ENCODE results near the gene TRIM52. TPM values are rescaled to one million over a fixed set of nuclear protein-coding genes. Genes with fewer than 3 reads are reported as not detected.

TRIM52 gene
- total and polyA plus RNA-seq, 9 of the 15 experiments (the other 6 are each of a cell fraction or from before 2014, with no cell fraction given) = 3.3 to 21.9 (median 13.5) TPM

DNA sequence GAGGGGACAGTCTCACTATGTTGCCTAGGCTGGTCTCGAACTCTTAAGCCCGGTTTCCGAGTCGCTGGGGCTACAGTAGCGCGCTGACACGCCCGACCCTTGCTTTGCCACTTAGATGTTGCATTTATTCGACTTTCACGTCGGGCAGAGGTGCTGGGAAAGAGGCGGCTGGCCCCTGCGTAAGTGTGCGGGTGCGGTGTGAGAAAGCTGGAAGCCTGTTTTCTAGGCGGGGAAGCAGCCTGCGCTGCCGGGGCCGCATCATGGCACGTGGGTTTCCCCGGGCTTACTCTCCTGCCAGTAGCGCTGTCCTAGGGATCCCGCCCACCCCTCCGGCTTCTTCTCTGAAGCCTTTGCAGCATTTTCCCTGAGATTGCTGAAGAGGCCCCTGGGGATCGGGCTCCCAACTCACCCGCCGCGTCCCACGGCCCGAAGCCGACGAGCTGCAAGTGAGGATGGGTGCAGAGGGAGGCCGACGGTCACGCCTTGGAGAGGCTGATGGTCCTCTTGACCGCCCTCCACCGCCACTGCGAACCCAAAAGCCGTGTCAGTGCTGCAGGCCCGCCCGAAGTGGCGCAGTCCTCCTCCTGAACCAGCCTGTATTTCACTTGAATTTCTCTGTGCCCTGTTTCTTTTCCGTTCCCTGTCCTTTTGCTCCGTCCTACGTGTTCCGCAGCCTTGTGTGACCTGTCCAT lies 43.7 kb downstream of the TRIM52 start (continued):
- TF ChIP-seq, protein P1, sequence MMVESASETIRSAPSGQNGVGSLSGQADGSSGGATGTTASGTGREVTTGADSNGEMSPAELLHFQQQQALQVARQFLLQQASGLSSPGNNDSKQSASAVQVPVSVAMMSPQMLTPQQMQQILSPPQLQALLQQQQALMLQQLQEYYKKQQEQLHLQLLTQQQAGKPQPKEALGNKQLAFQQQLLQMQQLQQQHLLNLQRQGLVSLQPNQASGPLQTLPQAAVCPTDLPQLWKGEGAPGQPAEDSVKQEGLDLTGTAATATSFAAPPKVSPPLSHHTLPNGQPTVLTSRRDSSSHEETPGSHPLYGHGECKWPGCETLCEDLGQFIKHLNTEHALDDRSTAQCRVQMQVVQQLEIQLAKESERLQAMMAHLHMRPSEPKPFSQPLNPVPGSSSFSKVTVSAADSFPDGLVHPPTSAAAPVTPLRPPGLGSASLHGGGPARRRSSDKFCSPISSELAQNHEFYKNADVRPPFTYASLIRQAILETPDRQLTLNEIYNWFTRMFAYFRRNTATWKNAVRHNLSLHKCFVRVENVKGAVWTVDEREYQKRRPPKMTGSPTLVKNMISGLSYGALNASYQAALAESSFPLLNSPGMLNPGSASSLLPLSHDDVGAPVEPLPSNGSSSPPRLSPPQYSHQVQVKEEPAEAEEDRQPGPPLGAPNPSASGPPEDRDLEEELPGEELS (CRISPR knock-in tag; IDR thresholded peaks at IDR 0.05; ENCODE audit: borderline replicate concordance) = no peak
- no peak for TF ChIP-seq ZNF224 (CRISPR knock-in tag; IDR thresholded peaks at IDR 0.05)
- no peak for TF ChIP-seq CBX8 (IDR thresholded peaks at IDR 0.05; ENCODE audit: borderline replicate concordance, extremely low read depth, low read depth, low read length, poor library complexity, severe bottlenecking)
- TF ChIP-seq TBL1XR1 (IDR thresholded peaks at IDR 0.05; ENCODE audit: low read length in 2 of 2) = 0 out of 4 replicates have a peak, but pooled peaks of 1 of the 2 experiments have one; percentile 15
- no peak for TF ChIP-seq ZNF79 (CRISPR knock-in tag; IDR thresholded peaks at IDR 0.05; ENCODE audit: low read depth)
- no peak for TF ChIP-seq IRF2 (CRISPR knock-in tag; IDR thresholded peaks at IDR 0.05)
- no peak for TF ChIP-seq MAFG (tag; conservative IDR thresholded peaks at IDR 0.05)
- TF ChIP-seq ZNF551 (CRISPR knock-in tag; IDR thresholded peaks at IDR 0.05) = no peak
- no peak for TF ChIP-seq HSF4 (CRISPR knock-in tag; IDR thresholded peaks at IDR 0.05; ENCODE audit: borderline replicate concordance)
- no peak for TF ChIP-seq DDX20 (tag; IDR thresholded peaks at IDR 0.05; ENCODE audit: low read depth)
- TF ChIP-seq RAD21 (CRISPR knock-in tag; conservative IDR thresholded peaks at IDR 0.05 in 1 of 2, IDR thresholded peaks at IDR 0.05 in 1 of 2) = 0 out of 4 replicates have a peak, but pooled peaks of 1 of the 2 experiments have one; percentile 14
- no peak for TF ChIP-seq ZNF140 (CRISPR knock-in tag; IDR thresholded peaks at IDR 0.05)
- TF ChIP-seq PTRF (tag; IDR thresholded peaks at IDR 0.05) = no peak
- TF ChIP-seq ZC3H11A (IDR thresholded peaks at IDR 0.05; ENCODE audit: low read depth, low read length) = no peak
- TF ChIP-seq, protein P2, sequence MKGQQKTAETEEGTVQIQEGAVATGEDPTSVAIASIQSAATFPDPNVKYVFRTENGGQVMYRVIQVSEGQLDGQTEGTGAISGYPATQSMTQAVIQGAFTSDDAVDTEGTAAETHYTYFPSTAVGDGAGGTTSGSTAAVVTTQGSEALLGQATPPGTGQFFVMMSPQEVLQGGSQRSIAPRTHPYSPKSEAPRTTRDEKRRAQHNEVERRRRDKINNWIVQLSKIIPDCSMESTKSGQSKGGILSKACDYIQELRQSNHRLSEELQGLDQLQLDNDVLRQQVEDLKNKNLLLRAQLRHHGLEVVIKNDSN (CRISPR knock-in tag; IDR thresholded peaks at IDR 0.05) = peak; percentile 46
- TF ChIP-seq PCBP1 (IDR thresholded peaks at IDR 0.05; ENCODE audit: low read depth, low read length, poor library complexity, severe bottlenecking) = no peak
- peak; percentile 20; the same call in 1 of the 2 replicates for TF ChIP-seq PHF8 (IDR thresholded peaks at IDR 0.05; ENCODE audit: borderline replicate concordance, low read length)
- 0 out of 2 replicates have a peak, but pooled peaks have one; percentile 27 for TF ChIP-seq RAD51 (IDR thresholded peaks at IDR 0.05; ENCODE audit: borderline replicate concordance, low read depth)
- TF ChIP-seq FOXA3 (CRISPR knock-in tag; conservative IDR thresholded peaks at IDR 0.05 in 1 of 2, IDR thresholded peaks at IDR 0.05 in 1 of 2) = no peak
- no peak for TF ChIP-seq SRSF1 (IDR thresholded peaks at IDR 0.05; ENCODE audit: low read depth, low read length)
- TF ChIP-seq, protein P3, sequence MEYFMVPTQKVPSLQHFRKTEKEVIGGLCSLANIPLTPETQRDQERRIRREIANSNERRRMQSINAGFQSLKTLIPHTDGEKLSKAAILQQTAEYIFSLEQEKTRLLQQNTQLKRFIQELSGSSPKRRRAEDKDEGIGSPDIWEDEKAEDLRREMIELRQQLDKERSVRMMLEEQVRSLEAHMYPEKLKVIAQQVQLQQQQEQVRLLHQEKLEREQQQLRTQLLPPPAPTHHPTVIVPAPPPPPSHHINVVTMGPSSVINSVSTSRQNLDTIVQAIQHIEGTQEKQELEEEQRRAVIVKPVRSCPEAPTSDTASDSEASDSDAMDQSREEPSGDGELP (CRISPR knock-in tag; IDR thresholded peaks at IDR 0.05; ENCODE audit: borderline replicate concordance) = peak; percentile 36; the same call in 1 of the 2 replicates
- TF ChIP-seq, protein P4, sequence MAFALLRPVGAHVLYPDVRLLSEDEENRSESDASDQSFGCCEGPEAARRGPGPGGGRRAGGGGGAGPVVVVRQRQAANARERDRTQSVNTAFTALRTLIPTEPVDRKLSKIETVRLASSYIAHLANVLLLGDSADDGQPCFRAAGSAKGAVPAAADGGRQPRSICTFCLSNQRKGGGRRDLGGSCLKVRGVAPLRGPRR (CRISPR knock-in tag; IDR thresholded peaks at IDR 0.05) = no peak
- TF ChIP-seq GABPB2 (CRISPR knock-in tag; conservative IDR thresholded peaks at IDR 0.05) = no peak
